Measurements from ENCODE around the gene MPRIP. TPM values are rescaled to one million over a fixed set of nuclear protein-coding genes. Genes with fewer than 3 reads are reported as not detected.

Gene MPRIP
- total and polyA plus RNA-seq, 2 of the 13 experiments (the other 11 are each of a cell fraction or from before 2014, with no cell fraction given), result 50.2 to 52.4 TPM

- no peaks in the 10 kb centered on the region for H3K9me3 ChIP-seq (ENCODE audit: low read length)
- ATAC-seq (no peak), FAIRE-seq (no peak), DNase-seq (ENCODE audit: low spot score) (no peak)
- no TSS peak for BruUV-seq (replicated peaks)
- H2AFZ ChIP-seq (ENCODE audit: low read length), result no peak overlapping the region
- intact Hi-C loops (cut with micrococcal nuclease; ENCODE audit: unreplicated experiment) (no loop called here), in situ Hi-C loops (cut with HindIII; ENCODE audit: extremely low pct_ligation_motif_present, low pct_unique_long_range_greater_than_20kb) (no loop called here)
- ChIA-PET CTCF (ENCODE audit: low intra/inter-chr PET ratio, low total read pairs) (no interaction called here), POLR2A (no interaction called here)
- H3K27me3 ChIP-seq (ENCODE audit: control insufficient read depth in 1 of 2, insufficient read depth in 2 of 2, low read length in 2 of 2), result no peaks in the 10 kb centered on the region
- no peak overlapping the region for H3K27ac ChIP-seq (ENCODE audit: extremely low read length, insufficient read depth, low read length)
- no peak overlapping the region for H3K4me3 ChIP-seq (replicated peaks in 1 of 3; ENCODE audit: insufficient read depth in 1 of 3, low read depth in 2 of 3, low read length in 3 of 3)
- no peak overlapping the region for H3K4me2 ChIP-seq (ENCODE audit: low read depth, low read length)
- no peak for TF ChIP-seq FOXC1 (CRISPR knock-in tag; IDR thresholded peaks at IDR 0.05; ENCODE audit: borderline replicate concordance)
- no peak for TF ChIP-seq FOSL2 (CRISPR knock-in tag; IDR thresholded peaks at IDR 0.05)
- TF ChIP-seq ZFYVE20 (CRISPR knock-in tag; IDR thresholded peaks at IDR 0.05; ENCODE audit: borderline replicate concordance, low read depth), result no peak
- TF ChIP-seq ZNF207 (IDR thresholded peaks at IDR 0.05; ENCODE audit: borderline replicate concordance), result no peak
- TF ChIP-seq MLX (CRISPR knock-in tag; IDR thresholded peaks at IDR 0.05), result no peak
- TF ChIP-seq SIN3B (IDR thresholded peaks at IDR 0.05; ENCODE audit: low read length), result no peak
- WGBS (ENCODE audit: low lambda C conversion rate), result 99% methylated on average over 10 of the region's 14 CpGs
- no peak overlapping the region for H3K9ac ChIP-seq (ENCODE audit: insufficient read depth, low read depth, low read length)
- H4K20me1 ChIP-seq (ENCODE audit: insufficient read depth, low read length), result no peaks in the 10 kb centered on the region
- H3K79me2 ChIP-seq (ENCODE audit: insufficient read depth, low read length), result no peaks in the 10 kb centered on the region
- peaks cover 21 to 64% of the 10 kb centered on the region in 2 experiments; a peak in 4 of 5 replicates for H3K36me3 ChIP-seq (replicated peaks in 1 of 2; ENCODE audit: control insufficient read depth in 1 of 2, insufficient read depth in 2 of 2, low read length in 2 of 2)
- H3K4me1 ChIP-seq (ENCODE audit: insufficient read depth, low read length), result no peaks in the 10 kb centered on the region
Measured at GRCh38 chr17:17173921-17174320, 131.7 kb downstream of the MPRIP start.

- no peak for DNase-seq (ENCODE audit: low spot score)
- ChIA-PET POLR2A (no interaction called here), CTCF (ENCODE audit: low intra/inter-chr PET ratio, low total read pairs) (no interaction called here)
- BruUV-seq (replicated peaks), result no TSS peak
- no peaks in the 10 kb centered on the region for H4K20me1 ChIP-seq (ENCODE audit: insufficient read depth, low read length)
- H3K27ac ChIP-seq (ENCODE audit: extremely low read length, insufficient read depth, low read length), result no peak overlapping the region
- in situ Hi-C loops (cut with HindIII; ENCODE audit: extremely low pct_ligation_motif_present, low pct_unique_long_range_greater_than_20kb), result no loop called here
- no peak for ATAC-seq
- intact Hi-C loops (cut with micrococcal nuclease; ENCODE audit: unreplicated experiment), result no loop called here
- no peak overlapping the region for H3K4me3 ChIP-seq (replicated peaks in 1 of 3; ENCODE audit: insufficient read depth in 1 of 3, low read depth in 2 of 3, low read length in 3 of 3)
- H3K9ac ChIP-seq (ENCODE audit: insufficient read depth, low read depth, low read length), result no peak overlapping the region
- no peak overlapping the region for H3K4me2 ChIP-seq (ENCODE audit: low read depth, low read length)
- H3K9me3 ChIP-seq (ENCODE audit: low read length), result no peaks in the 10 kb centered on the region
- WGBS (ENCODE audit: low lambda C conversion rate), result 96% methylated on average over 5 of the region's 8 CpGs
- no peak overlapping the region for H2AFZ ChIP-seq (ENCODE audit: low read length)
- H3K79me2 ChIP-seq (ENCODE audit: insufficient read depth, low read length), result no peaks in the 10 kb centered on the region
- TF ChIP-seq ZNF30 (CRISPR knock-in tag; IDR thresholded peaks at IDR 0.05) (no peak), MNT (IDR thresholded peaks at IDR 0.05) (no peak), SMC3 (IDR thresholded peaks at IDR 0.05; ENCODE audit: low read length) (no peak), RFX3 (CRISPR knock-in tag; IDR thresholded peaks at IDR 0.05) (no peak)
- H3K4me1 ChIP-seq (ENCODE audit: insufficient read depth, low read length), result no peaks in the 10 kb centered on the region
- H3K36me3 ChIP-seq (replicated peaks in 1 of 2; ENCODE audit: control insufficient read depth in 1 of 2, insufficient read depth in 2 of 2, low read length in 2 of 2), result peaks cover 27 to 75% of the 10 kb centered on the region in 2 experiments; a peak in 4 of 5 replicates
- no peaks in the 10 kb centered on the region for H3K27me3 ChIP-seq (ENCODE audit: control insufficient read depth in 1 of 2, insufficient read depth in 2 of 2, low read length in 2 of 2)
- FAIRE-seq, result no peak
Measured at GRCh38 chr17:17175340-17175739, 133.1 kb downstream of the MPRIP start.
